Hematopoietic multipotent progenitor cell treated with erythropoietin and hydrocortisone succinate and interleukin-3 and kit ligand, for 6 days (in vitro differentiated cells): ENCODE measurements around the gene CEACAM16.

Source experiments
- DNase-seq: peaks from one replicate; pipeline ENCODE4 v3.0.0-alpha.2; 2015

Gene CEACAM16

DNA sequence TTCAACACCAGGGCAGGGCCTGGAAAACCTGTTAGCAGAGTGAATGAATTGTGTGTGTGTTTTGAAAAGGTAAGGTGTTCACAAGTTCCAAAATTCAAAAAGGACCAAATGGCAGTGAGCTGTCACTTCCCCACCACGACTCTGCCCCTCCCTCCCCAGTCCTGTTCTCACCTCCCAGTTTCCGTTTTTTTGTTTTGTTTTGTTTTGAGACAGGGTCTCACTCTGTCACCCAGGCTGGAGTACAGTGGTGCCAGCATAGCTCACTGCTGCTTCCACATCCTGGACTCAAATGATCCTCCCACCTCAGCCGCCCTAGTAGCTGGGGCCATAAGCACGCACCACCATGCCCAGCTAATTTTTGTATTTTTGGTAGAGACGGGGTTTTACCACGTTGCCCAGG lies 29.2 kb downstream of the CEACAM16 start:
- DNase-seq, result no peak

DNA sequence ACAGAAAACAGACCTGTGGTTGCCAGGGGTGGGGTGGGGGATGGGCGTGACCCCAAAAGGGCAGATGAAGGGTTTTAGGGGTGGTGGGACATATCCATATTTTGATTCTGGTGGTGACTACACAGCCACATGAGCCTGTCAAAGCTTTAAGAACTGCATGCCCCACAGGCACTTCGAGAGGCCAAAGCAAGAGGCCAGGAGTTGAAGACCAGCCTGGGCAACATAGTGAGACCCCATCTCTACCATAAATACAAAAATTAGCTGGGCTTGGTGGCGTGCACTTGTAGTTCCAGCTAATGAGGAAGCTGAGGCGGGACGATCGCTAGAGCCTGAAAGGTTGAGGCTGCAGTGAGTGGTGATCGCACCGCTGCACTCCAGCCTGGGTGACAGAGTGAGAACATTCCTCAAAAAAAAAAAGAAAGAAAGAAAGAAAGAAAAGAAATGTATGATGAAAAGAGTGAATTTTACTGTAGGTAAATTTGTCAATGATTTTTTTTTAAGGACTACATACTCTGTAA lies 30.6 kb downstream of the CEACAM16 start:
- no peak for DNase-seq

DNA sequence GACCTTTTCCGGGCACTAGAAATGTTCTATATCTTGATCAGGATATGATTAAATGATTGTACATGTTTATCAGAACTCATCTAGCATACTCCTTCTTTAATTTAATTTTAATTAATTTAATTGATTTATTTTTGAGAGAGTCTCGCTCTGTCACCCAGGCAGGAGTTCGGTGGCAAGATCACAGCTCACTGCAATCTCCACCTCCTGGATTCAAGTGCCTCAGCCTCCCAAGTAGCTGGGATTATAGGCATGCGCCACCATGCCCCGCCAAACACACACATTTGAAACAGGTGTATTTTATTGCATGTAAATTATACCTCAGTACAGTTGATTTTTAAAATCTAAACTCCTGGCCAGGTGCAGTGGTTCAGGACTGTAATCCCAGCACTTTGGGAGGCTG lies 32.1 kb downstream of the CEACAM16 start:
- no peak for DNase-seq

DNA sequence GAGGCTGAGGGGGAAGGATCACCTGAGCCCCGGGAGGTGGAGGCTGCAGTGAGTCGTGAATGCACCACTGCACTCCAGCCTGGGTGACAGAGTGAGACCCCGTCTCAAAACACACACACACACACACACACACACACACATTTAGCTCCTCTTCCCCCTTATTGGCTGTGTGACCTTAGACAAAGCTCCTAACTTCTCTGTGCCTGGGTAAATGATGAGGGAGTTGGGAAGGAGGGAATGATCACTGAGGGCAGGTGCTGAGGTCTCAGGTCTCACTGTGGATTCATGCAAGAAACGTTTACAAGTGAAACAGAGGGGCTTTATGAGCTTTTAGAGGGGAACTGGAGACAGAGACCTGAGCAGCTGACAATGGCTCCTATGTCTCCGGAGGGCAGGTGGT lies 32.7 kb downstream of the CEACAM16 start:
- no peak for DNase-seq

DNA sequence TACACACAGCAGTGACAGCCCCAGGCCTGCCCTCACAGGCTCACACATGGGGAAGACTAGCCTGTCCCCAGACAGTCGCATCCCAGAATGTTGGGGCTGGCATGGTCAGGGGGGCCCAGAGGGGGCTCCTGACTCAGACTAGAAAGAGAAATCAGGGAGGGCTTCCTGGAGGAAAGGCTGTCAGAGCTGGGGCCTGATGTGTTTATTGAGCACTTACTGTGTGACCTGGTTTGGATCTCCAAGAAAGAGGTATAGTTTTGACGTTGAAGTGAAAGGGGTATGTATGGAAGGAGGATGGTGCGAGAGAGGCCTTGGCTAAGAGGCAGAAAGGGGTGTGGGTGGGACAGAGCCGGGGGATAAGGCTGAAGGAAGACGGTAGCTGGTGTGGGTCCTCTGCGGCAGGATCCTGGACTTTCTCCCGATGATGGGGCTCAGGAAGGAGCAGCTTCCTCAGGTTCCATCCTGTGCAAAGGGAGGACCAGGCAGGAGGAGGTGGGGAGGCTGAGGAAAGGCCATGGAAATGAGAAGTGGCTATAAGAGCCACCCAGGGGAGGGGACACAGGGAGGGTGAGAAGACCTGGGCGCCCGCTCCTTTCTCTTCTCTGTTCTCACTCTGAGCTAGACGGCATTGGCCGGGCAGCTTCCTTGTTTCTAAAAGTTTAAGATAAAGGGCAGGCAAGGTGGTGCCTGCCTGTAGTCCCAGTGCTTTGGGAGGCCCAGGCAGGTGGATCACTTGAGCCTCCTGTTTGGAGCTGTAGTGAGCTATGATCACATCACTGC lies 33.5 kb downstream of the CEACAM16 start:
- DNase-seq, result no peak

DNA sequence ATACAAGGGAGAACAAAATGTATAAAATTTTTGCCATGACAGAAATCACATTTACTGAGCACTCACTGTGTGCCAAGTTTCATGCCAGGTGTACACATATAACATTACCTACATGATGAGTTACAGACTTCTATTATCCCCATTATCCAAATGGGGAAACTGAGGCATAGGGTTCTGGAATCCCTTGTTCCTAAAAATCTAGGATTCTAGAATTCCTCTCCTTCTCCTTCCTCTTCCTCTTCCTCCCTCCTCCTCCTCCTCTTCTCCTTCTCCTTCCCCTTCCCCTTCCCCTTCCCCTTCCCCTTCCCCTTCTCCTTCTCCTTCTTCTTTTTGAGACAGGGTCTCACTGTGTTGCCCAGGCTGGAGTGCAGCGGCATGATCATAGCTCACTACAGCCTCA lies 35.4 kb downstream of the CEACAM16 start:
- no peak for DNase-seq

DNA sequence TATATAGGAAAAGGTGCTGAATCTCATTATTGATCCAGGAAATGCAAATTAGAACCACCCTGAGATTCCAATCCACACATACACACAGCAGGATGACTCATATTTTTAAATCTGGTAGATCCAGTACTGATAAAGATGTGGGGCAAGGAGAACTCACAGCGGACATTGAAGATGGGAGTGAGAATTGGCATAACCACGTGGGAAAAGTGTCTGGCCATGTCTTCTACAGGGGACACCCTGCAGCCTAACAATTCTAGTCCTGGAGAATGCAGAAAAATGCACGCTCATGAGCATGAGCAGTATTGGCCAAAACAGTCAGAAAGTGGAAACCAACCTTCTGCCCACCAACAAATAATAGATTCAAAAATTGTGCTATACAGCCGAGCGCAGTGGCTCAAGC lies 36.1 kb downstream of the CEACAM16 start:
- no peak for DNase-seq

DNA sequence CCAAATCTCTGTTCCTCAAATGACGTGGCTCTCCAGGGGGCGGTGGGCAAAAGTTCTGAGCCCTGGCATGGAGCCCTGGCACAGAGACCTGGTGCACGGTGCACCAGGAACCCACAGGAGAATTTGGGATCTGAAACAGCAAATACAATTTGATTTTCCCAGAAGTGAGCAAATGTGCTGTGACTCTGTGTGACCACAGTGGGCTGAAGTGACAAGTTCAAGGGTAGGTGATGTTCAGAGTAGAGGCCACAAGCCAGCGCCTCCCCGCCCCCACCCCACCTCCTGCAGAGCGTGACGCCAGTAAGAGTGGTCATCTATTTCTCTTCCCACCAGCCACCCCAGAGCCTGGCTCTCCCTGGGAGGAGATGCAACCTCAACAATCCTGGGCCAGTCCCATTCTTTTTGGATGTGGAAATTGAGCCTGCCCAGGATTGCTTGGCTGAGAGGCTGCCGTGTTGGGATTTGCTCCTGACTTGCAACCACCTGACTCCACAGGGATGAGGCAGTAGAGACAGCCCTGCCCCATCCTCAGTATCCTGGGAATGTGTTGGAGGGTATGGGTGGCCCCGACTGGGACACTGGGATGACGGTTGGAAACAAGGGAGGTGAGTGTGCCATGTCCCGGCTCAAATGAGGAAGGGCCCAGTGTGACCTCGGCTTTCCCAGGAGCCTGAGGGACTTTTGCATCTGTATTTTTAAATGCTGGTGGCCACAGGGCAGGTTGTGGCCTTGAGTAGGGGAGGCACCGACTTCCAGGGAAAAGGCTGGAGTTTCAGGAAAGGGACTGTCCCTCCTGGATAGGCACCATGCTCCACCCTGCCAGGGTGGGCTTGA lies 38.5 kb downstream of the CEACAM16 start:
- DNase-seq, result no peak

DNA sequence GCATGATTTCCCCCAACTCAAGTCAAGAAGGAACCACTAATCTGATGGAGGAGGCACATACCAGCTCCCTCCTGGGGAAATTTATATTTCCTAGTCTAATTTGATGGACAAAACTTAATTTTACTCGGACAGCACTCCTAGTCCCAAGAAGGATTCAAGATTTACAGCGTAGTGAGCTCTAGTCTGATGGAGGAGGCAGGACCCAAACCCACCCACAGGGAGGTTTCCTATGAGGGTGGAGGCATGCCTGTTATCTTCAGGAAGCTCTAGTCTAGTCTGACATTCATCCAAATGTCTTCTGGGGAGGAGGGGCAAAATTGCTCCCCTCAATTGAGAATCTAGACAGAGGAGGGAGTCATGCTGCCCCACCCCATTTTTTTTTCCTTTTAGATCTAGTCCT lies 39.2 kb downstream of the CEACAM16 start:
- DNase-seq, result no peak

DNA sequence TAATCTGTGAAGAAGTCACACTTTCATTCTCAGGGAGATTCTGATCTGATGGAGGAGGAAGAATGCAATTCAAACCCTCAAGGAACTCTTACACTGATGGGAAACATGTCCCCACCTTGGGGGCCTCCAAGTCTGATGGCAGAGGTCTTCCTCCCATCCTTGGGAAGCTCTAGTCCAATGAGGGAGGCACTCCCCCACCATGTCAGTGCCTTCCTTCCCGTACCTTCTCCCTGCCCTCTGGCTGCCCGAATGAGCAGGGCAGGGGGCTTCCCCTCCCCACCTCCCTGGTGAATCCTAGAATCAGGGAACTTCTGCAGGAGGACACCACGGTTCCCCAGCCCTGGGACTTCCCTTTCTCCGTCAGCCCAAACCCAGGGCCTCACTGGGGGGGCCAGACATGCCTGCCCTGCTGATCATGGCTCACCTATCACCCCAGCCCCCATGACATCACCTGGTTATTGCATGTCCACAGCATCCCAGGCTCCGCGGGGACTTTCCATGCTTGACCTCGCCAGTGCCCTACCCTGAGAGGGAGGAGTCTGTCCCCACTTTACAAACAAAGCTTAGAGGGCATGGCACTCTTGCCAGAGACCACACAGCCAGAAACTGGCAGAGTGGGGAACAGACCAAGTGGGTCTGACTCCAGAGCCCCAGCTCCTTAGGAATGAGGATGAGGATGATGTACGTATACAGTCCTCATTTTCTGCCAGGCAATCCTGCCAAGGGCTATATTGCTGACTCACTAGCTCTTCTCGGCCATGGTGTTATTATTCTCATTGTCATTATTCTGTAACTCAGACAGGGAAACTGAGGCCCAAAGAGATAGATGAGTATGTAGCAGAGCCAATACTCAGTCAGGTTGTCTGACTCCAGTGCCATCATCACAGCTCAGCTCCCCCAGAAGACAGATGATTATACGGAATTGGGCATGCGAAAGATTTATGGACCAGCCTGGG lies 39.9 kb downstream of the CEACAM16 start:
- DNase-seq, result no peak

DNA sequence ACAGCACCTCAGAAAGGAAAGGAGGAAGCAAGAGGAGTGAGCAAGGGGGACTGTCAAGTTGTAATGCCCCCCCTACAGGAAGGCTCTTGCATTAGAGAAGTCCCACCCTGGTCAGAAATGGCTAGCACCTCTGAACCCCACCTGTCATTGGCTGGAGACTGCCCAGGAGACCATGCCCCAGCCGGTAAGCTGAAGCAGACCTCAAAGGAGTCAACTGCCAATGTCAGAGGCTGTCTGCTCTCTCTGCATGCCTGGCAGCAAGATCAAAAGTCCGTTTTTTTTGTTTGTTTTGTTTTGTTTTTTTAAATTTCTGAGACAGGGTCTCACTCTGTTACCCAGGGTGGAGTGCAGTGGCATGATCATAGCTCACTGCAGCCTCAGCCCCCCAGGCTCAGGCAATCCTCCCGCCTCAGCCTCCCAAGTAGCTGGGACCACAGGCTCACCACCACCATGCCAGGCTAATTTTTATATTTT lies 41.4 kb downstream of the CEACAM16 start:
- DNase-seq, result peak; percentile 57

DNA sequence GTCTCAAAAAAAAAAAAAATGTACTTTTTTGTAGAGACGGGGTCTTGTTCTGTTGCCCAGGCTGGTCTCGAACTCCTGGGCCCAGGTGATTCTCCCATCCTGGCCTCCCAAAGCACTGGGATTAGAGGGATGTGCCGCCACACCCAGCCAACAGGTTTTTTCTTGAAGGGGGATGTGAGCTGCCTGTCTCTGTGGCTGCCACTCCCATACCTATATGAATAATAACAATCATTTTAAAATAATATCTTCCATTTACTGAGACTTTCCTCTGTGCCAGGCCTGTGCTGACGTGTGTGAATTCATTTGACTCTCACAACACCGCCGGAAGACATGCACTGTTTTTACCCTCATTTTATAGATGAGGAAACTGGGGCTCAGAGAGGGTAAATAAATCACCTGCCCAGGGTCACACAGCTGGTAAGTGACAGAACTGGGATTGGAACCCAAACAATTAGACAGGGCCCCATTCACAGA lies 42.3 kb downstream of the CEACAM16 start:
- no peak for DNase-seq

DNA sequence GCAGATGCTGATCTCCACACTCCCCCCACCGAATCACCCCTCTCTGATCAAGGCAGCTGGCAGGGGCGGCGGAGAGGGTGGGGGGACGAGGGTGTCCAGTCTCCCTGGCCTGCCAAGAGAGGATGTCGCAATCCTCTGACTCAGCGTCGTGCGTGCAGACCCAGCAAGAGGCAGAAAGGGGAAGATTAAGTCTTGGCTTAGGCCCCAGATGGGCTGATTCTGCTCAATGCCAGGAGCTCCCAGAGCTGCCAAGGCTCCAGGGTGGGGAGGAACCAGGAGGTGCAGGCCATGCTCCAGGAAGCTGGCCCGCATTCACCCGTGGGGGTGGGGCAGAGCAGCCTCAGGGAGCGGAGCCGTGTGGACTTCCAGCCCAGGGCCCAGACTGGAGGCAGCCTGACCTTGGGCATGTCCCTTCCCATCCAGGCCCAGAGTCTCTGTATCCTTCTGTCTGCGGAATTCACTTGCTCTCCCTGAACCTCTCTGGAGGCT lies 42.9 kb downstream of the CEACAM16 start:
- peak; percentile 95 for DNase-seq

DNA sequence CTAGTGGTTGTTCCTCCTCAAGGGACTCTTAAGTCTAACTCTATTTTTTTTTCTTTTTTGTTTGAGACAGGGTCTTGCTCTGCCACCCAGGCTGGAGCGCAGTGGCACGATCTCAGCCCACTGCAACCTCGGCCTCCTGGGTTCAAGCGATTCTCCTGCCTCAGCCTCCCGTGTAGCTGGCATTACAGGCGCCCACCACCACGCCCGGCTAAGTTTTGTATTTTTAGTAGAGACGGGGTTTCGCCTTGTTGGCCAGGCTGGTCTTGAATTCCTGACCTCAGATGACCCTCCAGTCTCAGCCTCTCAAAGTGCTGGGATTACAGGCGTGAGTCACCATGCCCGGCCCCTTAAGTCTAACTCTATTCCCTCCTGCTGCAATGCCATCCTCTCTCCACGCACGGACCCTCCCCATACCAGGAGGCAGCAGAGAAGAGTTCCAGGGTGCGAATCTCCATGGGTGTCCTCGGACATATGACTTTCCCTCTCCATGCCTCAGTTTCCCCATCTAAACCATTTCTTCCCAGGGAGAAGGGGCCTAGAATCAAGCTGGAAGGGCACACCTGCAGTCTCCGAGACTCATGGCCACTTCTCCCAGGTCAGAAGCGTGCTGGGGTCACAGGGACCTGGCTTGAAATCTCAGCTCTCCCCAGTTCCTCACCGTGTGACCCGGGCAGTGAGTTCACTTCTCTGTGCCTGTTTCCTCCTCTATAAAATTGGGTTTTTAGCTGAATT lies 43.5 kb downstream of the CEACAM16 start:
- no peak for DNase-seq

DNA sequence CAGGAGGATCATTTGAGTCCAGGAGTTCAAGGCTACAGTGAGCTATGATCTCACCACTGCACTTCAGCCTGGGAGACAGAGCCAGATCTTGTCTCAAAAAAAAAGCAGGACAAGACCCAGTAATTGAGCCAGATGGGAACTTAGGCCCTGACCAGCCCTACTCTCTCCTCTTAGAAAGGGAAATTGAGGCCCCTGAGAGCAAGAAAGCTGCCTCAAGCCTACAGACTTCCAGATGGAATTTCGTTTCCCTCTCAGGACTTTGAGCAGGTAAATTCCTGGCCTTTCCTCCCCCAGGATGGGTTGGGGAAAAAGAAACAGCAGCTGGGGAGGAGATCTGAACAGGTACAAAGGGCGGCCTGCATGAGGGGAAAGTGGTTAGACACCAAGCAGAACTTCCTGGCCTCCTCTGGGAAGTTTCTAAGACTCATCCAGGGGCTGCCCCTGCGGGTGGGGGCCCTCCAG lies 46.0 kb downstream of the CEACAM16 start:
- no peak for DNase-seq

DNA sequence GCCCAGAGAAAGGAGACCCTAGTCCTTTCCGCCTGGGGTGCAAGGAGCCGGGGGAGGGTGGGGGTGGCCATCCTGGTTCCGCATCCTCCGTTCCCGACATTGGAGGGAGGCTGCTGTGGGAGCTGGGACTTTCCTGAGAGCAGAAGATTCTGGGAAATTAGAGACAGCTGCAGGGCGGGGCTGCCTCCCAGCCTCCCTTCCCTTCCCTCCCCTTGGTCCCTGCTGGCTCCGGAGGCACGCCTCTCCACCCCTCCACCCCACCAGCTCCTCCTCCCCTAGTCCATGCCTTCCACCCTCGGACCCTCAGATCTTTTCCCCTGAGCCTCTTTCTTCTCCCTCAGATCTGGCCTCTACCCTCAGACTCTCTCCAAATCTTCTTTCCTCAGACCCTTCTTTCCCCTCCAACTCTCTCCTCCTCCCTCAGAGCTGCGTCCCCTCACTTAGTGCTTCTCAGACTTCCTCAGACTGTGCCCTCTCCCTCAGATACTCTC lies 46.4 kb downstream of the CEACAM16 start:
- no peak for DNase-seq

DNA sequence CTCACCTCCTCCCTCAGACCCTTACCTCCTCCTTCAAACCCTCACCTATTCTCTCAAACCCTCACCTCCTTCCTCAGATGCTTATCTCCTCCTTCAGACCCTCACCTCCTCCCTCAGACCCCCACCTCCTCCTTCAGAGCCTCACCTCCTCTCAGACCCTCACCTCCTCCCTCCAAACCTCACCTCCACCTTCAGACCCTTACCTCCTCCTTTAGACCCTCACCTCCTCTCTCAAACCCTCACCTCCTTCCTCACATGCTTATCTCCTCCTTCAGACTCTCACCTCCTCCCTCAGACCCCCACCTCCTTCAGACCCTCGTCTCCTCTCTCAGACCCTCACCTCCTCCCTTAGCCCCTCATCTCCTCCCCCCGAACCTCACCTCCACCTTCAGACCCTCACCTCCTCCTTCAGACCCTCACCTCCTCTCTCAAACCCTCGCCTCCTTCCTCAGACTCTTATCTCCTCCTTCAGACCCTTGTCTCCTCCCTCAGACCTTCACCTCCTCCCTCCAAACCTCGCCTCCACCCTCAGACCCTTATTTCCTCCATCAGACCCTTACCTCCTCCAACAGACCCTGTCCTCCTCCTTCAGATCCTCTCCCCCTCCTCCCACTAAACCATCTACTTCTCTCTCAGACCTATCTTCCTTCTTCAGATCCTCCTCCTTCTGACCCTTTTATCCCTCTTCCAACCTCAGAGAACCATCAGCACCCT lies 47.1 kb downstream of the CEACAM16 start:
- no peak for DNase-seq

DNA sequence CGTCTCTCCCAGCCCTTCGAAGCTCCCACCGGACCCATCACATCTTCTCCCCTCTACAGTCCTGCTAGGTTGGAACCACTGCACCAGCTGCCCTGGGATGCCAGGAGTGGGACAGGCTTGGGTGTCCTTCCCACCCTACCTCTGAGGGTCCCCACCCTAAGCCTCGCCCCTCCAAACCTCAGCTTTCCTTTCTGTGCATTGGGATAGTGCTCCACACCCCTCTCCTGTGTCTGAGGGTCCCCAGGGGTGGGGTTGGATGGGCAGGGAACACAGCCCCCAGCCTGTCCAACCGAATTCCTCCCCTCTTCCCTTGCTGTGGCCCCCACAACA lies 47.6 kb downstream of the CEACAM16 start:
- no peak for DNase-seq

DNA sequence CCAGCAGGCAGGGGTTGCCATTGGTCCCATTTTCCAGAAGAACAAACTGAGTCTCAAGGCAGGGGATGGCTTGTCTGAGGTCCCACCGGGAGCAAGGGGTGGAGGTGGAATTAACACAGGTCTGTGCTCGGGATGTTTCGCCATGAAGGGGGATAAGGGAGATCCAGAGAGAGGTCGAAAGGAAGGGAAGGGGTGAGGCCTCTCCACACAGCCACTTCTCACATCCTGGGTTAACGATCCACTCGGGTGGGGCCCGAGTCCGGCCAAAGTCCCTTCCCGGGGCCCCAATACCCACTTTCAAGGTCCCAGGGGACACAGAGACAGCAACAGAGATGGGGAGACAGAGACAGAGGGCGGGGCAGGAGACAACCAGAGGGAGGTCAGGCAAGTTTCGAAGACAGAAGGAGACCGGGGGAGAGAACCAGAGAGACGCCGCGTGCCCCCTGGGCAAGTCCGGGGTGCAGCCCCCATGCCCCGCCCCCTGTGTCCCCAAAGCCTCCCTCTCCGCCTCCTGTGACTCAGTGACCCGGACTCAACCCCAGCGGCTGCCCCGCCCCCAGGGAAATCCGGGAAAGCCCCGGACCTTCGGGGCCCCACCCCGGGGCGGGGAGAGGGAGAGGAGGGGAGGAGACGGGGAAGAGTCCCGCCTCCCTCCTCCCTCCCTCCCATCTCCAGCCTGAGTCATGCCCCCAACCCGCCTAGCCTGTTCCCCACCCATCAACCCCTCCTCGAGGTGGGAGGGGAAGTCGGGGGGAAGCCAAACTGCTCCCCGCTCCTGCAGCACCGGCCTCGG lies 48.2 kb downstream of the CEACAM16 start:
- DNase-seq, result peak; percentile 88
